Hepatocyte (in vitro differentiated cells): ENCODE data around the gene SEPHS2. TPM values are rescaled to one million over a fixed set of nuclear protein-coding genes. Genes with fewer than 3 reads are reported as not detected.

ENCODE experiments used
- DNase-seq: peaks from one replicate; pipeline ENCODE4 v3.0.0-alpha.2; 2016; ENCODE audit warnings: low spot score
- H2AFZ ChIP-seq: fragments of 200-600 bp; sonication (generic); 2 replicates; pipeline ENCODE4 v1.6.0; 2016; ENCODE audit warnings: antibody characterized with exemption, mild to moderate bottlenecking
- H3K27ac ChIP-seq: fragments of 200-600 bp; sonication (generic); 2 replicates; pipeline ENCODE4 v1.5.1; 2016; ENCODE audit warnings: mild to moderate bottlenecking
- H3K27me3 ChIP-seq: fragments of 200-600 bp; sonication (generic); 2 replicates; pipeline ENCODE4 v1.6.1; 2016
- H3K36me3 ChIP-seq: fragments of 200-600 bp; sonication (generic); replicated peaks from 2 replicates; pipeline ENCODE4 v1.5.1; 2016; ENCODE audit warnings: low read depth; ENCODE audit not compliant: insufficient read depth
- H3K4me1 ChIP-seq: fragments of 200-600 bp; sonication (generic); 2 replicates; pipeline ENCODE4 v1.5.1; 2016; ENCODE audit warnings: mild to moderate bottlenecking, moderate library complexity; ENCODE audit not compliant: insufficient read depth
- H3K4me2 ChIP-seq: fragments of 200-600 bp; sonication (generic); 2 replicates; pipeline ENCODE4 v1.6.0; 2016
- H3K4me3 ChIP-seq: fragments of 200-600 bp; sonication (generic); 2 replicates; pipeline ENCODE4 v1.5.1; 2016; ENCODE audit warnings: mild to moderate bottlenecking
- H3K79me2 ChIP-seq: fragments of 200-600 bp; sonication (generic); 2 replicates; pipeline ENCODE4 v1.6.0; 2017; ENCODE audit warnings: mild to moderate bottlenecking
- H3K9me2 ChIP-seq: fragments of 200-600 bp; sonication (generic); replicated peaks from 2 replicates; pipeline ENCODE4 v1.6.0; 2017; ENCODE audit warnings: mild to moderate bottlenecking; ENCODE audit not compliant: insufficient read depth
- H3K9me3 ChIP-seq: fragments of 200-600 bp; sonication (generic); 2 replicates; pipeline ENCODE4 v1.5.1; 2016; ENCODE audit warnings: low read depth, mild to moderate bottlenecking
- H4K20me1 ChIP-seq: fragments of 200-600 bp; sonication (generic); 2 replicates; pipeline ENCODE4 v1.6.0; 2016; ENCODE audit warnings: mild to moderate bottlenecking; ENCODE audit not compliant: insufficient read depth, poor library complexity, severe bottlenecking
- CTCF ChIP-seq: fragments of 200-600 bp; sonication (generic); IDR thresholded peaks from 2 replicates; pipeline ENCODE4 v1.5.1; 2016; ENCODE audit warnings: antibody characterized with exemption, mild to moderate bottlenecking; ENCODE audit not compliant: poor library complexity
- EZH2 ChIP-seq: fragments of 200-600 bp; sonication (generic); IDR thresholded peaks from 2 replicates; pipeline ENCODE4 v1.6.1; 2016; ENCODE audit warnings: antibody characterized with exemption, mild to moderate bottlenecking, borderline replicate concordance
- EZH2phosphoT487 ChIP-seq: fragments of 200-600 bp; sonication (generic); IDR thresholded peaks from one replicate; pipeline ENCODE4 v1.6.1; 2018; ENCODE audit warnings: antibody characterized with exemption, mild to moderate bottlenecking, low read depth, moderate library complexity; ENCODE audit not compliant: unreplicated experiment, severe bottlenecking
- WGBS: methylation state at CpG from one replicate; pipeline ENCODE4 v1.1.6; 2016; ENCODE audit warnings: low lambda C conversion rate; ENCODE audit errors: missing lambda C conversion rate; 5-methylcytosine and 5-hydroxymethylcytosine counted together
- polyA plus RNA-seq: library from polyadenylated mRNA; unstranded; fragments of >200 nt; fragmentation: Nextera tagmentation; extraction: Ambion mirVana; gene quantifications from 2 replicates; pipeline ENCODE4 v1.2.1, GENCODE V29; 2016
- total RNA-seq: library from RNA; depleted of rRNA; stranded (reverse); fragments of >200 nt; gene quantifications from 2 replicates; pipeline ENCODE4 v1.2.3, GENCODE V29; 2014

SEPHS2 gene
- total and polyA plus RNA-seq, 2 experiments from 2014 or later: 36.1 to 81.0 TPM

GRCh38 chr16:30428055-30428454, 17.6 kb downstream of the SEPHS2 start:
- DNase-seq: no peak
- Histone ChIP-seq H4K20me1 (no peaks in the 10 kb centered on the region), H3K9me3 (no peaks in the 10 kb centered on the region), H3K79me2 (peaks cover 13% of the 10 kb centered on the region), H3K36me3 (no peaks in the 10 kb centered on the region), H3K27ac (no peak overlapping the region), H3K4me2 (no peak overlapping the region), H3K4me1 (peaks cover 3% of the 10 kb centered on the region), H3K4me3 (no peak overlapping the region), H3K27me3 (no peaks in the 10 kb centered on the region), H3K9me2 (no peaks in the 10 kb centered on the region), H2AFZ (no peak overlapping the region)
- TF ChIP-seq CTCF (no peak), EZH2 (no peak), EZH2phosphoT487 (no peak)
- WGBS: 100% methylated on average over 4 of the region's 4 CpGs

- 89% methylated on average over 5 of the region's 5 CpGs for WGBS
- no peak overlapping the region for H3K27ac ChIP-seq
- TF ChIP-seq EZH2 (no peak), CTCF (no peak), EZH2phosphoT487 (no peak)
- peaks cover 3% of the 10 kb centered on the region for H3K79me2 ChIP-seq
- H3K36me3 ChIP-seq: no peaks in the 10 kb centered on the region
- H3K9me3 ChIP-seq: no peaks in the 10 kb centered on the region
- H3K27me3 ChIP-seq: no peaks in the 10 kb centered on the region
- H3K4me3 ChIP-seq: no peak overlapping the region
- peaks cover 8% of the 10 kb centered on the region for H3K4me1 ChIP-seq
- no peak for DNase-seq
- no peak overlapping the region for H2AFZ ChIP-seq
- H3K9me2 ChIP-seq: no peaks in the 10 kb centered on the region
- H3K4me2 ChIP-seq: no peak overlapping the region
- H4K20me1 ChIP-seq: no peaks in the 10 kb centered on the region
These were observed 24.7 kb downstream of the SEPHS2 start for GRCh38 chr16:30421010-30421409.

- TF ChIP-seq CTCF (no peak), EZH2phosphoT487 (no peak), EZH2 (no peak)
- Histone ChIP-seq H4K20me1 (no peaks in the 10 kb centered on the region), H2AFZ (peak overlapping the region; percentile 16), H3K9me2 (no peaks in the 10 kb centered on the region), H3K4me2 (peak overlapping the region; percentile 68), H3K9me3 (no peaks in the 10 kb centered on the region), H3K27ac (peak overlapping the region; percentile 75), H3K27me3 (no peaks in the 10 kb centered on the region), H3K4me3 (no peak overlapping the region), H3K4me1 (peaks cover 8% of the 10 kb centered on the region), H3K36me3 (no peaks in the 10 kb centered on the region), H3K79me2 (peaks cover 7% of the 10 kb centered on the region)
- WGBS: 64% methylated on average over 31 of the region's 31 CpGs
- no peak for DNase-seq
These were observed 27.1 kb downstream of the SEPHS2 start for GRCh38 chr16:30418350-30419181.
